Neural crest cell (in vitro differentiated cells): ENCODE results near the gene ATP11A. TPM values are rescaled to one million over a fixed set of nuclear protein-coding genes. Genes with fewer than 3 reads are reported as not detected.

Experiments
- DNase-seq: peaks from one replicate; pipeline ENCODE4 v3.0.0; 2021; ENCODE audit warnings: low read depth, mixed read lengths, low spot score
- H3K27ac Mint-ChIP-seq: one replicate; pipeline ENCODE4 v1.8.0; 2021; ENCODE audit warnings: mild to moderate bottlenecking, mixed read lengths; ENCODE audit not compliant: unreplicated experiment
- H3K27me3 Mint-ChIP-seq: 2 replicates; pipeline ENCODE4 v1.8.0; 2021; ENCODE audit warnings: low read depth, mild to moderate bottlenecking, mixed read lengths
- H3K36me3 Mint-ChIP-seq: 2 replicates; pipeline ENCODE4 v1.8.0; 2021; ENCODE audit warnings: low read depth, mild to moderate bottlenecking, mixed read lengths
- H3K4me1 Mint-ChIP-seq: 2 replicates; pipeline ENCODE4 v1.8.0; 2021; ENCODE audit warnings: mixed read lengths
- H3K4me3 Mint-ChIP-seq: one replicate; pipeline ENCODE4 v1.8.0; 2021; ENCODE audit warnings: mild to moderate bottlenecking, mixed read lengths
- H3K9me3 Mint-ChIP-seq: 2 replicates; pipeline ENCODE4 v1.8.0; 2021; ENCODE audit warnings: mixed read lengths
- total RNA-seq: library from RNA; stranded (reverse); gene quantifications from 2 replicates; pipeline ENCODE4 v1.2.1, GENCODE V29; 2021
- TF ChIP-seq, protein P1 (sequence below): fragments of 200-600 bp; sonication (generic); conservative IDR thresholded peaks from 2 replicates; pipeline ENCODE4 v1.5.0; 2021; ENCODE audit warnings: antibody characterized with exemption, mild to moderate bottlenecking

The ATP11A gene
- total RNA-seq, 1 donor from 2014 or later: 97.4 TPM

DNA sequence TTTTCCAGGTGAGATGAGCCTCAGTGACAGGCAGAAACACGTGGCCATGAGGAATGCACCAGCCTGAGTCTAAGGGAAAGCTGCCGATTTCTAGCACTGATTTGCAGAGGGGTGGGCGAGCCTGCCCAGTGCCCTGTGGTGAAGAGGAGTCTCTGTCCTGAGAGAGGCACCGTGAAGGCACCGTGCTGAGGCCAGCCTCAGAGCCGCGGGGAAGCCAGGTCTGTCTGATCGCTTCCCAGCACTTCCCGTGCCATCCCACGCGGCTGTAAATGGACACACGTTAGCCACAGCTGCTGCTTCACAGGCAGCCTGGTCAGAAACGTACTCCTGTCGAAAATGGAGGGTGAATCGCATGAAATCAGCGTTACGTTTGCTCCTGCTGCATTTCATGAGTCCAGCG is 79.8 kb downstream of the ATP11A start:
- DNase-seq: no peak
- H3K27me3 Mint-ChIP-seq: no peaks in the 10 kb centered on the region
- peak overlapping the region; percentile 57 for H3K27ac Mint-ChIP-seq
- H3K4me1 Mint-ChIP-seq: peaks cover 26% of the 10 kb centered on the region
- no peak overlapping the region for H3K4me3 Mint-ChIP-seq
- H3K36me3 Mint-ChIP-seq: no peaks in the 10 kb centered on the region
- H3K9me3 Mint-ChIP-seq: no peaks in the 10 kb centered on the region
- TF ChIP-seq, protein P1, sequence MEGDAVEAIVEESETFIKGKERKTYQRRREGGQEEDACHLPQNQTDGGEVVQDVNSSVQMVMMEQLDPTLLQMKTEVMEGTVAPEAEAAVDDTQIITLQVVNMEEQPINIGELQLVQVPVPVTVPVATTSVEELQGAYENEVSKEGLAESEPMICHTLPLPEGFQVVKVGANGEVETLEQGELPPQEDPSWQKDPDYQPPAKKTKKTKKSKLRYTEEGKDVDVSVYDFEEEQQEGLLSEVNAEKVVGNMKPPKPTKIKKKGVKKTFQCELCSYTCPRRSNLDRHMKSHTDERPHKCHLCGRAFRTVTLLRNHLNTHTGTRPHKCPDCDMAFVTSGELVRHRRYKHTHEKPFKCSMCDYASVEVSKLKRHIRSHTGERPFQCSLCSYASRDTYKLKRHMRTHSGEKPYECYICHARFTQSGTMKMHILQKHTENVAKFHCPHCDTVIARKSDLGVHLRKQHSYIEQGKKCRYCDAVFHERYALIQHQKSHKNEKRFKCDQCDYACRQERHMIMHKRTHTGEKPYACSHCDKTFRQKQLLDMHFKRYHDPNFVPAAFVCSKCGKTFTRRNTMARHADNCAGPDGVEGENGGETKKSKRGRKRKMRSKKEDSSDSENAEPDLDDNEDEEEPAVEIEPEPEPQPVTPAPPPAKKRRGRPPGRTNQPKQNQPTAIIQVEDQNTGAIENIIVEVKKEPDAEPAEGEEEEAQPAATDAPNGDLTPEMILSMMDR: no peak

DNA sequence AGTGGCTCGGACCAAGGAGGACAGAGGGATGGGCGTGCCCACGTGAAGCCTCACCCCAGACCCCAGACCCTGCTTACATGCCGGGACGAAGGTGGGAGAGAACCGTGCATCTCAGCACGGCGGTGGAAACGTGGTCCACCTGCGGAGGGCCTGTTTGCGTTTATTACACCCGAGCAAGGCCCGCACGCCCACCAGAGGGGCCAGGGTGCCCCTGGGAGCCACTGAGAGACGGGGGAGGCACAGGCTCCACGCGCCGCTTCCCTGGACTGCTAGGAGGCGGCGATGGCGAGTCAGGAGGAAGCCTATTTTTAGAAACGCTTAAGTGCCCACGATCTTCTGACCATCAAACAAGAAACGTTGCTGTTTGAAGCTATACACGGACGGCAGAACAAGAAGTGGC is 80.7 kb downstream of the ATP11A start:
- Mint-ChIP-seq H3K4me1 (peaks cover 30% of the 10 kb centered on the region), H3K27me3 (no peaks in the 10 kb centered on the region), H3K9me3 (no peaks in the 10 kb centered on the region), H3K4me3 (no peak overlapping the region), H3K27ac (no peak overlapping the region), H3K36me3 (no peaks in the 10 kb centered on the region)
- DNase-seq: no peak
- TF ChIP-seq, protein P1: no peak

DNA sequence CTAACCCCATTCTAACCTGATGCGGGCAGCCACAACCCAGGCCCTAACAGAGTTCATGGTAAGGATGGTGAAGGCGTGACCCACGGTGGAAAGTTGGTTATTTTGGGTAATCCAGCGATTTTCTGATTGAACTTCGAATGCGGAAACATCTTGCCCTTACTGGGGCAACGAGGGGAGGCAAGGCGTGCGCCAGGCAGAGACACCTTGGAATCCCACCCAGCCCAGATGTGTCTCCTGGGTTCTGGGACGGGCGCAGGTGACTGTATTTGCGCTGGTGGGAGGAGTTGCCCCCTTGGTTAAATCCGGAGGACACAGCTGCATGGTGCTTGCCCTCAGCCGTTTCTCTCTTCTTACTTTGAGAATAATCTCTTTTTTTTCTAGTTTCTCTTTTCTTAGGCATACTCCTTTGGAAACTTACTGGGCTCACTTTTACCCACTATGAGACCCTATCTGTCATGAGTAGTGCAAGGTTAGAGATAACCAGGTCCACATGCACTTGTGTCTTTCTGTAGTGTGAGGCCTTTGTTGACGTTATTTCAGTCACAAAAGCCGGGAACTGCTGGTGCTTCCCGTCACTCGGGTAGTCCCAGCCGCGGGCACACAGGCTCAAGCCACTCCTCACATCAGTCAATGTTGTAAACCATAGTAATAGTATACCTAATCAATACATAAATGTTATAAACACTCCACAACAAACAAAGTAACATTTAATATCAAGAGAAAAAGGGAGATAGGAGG is 81.5 kb downstream of the ATP11A start:
- Mint-ChIP-seq H3K4me1 (peaks cover 26% of the 10 kb centered on the region), H3K27me3 (no peaks in the 10 kb centered on the region), H3K4me3 (no peak overlapping the region), H3K9me3 (no peaks in the 10 kb centered on the region), H3K36me3 (no peaks in the 10 kb centered on the region), H3K27ac (peak overlapping the region; percentile 93)
- no peak for DNase-seq
- TF ChIP-seq, protein P1: no peak

DNA sequence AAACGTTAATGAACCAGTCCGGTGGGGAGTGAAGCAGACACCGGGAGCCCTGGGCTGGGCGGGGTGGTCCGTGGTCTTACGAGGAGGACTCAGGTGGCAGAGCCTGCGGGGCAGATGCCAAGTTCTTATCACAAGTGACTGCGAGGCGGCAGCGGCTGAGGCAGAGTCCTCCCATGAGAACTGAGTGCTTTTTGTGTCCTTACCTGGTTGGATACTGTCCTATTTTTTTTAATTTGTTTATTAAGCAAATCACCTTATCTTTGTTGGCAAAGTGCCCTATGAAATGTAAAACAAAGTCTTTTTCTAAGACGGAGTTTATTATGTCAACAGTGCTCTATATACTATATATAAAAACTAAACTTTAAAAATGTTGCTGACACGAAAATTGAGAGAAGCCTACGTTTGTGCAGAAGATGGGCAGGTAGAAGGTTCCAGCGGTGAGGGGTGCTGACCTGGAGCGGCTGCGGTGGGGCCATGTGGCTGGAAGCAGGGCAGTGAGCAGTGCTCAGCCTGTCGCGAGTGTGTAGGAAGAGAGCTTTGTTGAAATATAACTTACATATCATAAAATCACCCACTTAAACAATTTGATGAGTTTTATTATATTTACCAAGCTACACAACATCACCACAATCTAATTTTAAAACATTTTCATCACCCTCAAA is 82.2 kb downstream of the ATP11A start:
- no peak for DNase-seq
- TF ChIP-seq, protein P1: no peak
- Mint-ChIP-seq H3K9me3 (no peaks in the 10 kb centered on the region), H3K27ac (peak overlapping the region; percentile 5), H3K27me3 (no peaks in the 10 kb centered on the region), H3K4me3 (no peak overlapping the region), H3K36me3 (no peaks in the 10 kb centered on the region), H3K4me1 (peaks cover 27% of the 10 kb centered on the region)

DNA sequence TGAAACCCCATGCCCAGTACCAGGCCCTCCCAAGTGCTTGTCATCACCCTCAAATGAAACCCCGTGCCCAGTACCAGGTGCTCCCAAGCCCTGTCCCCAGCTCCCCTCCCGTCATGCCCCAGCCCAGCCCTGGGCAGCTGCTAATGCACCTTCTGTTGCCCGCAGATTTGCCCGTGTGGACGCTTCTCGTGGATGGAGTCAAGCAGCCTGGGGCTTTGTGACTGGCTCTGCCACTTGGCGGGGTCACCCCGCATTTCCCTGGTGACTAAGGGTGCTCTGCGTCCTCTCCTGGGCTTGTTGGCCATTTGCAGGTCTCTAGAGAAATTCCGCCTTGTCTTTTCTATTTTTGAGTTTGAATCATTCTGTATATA is 82.7 kb downstream of the ATP11A start:
- no peaks in the 10 kb centered on the region for H3K36me3 Mint-ChIP-seq

More for the DNA sequence above, 82.7 kb downstream of the ATP11A start:
- no peak for DNase-seq
- Mint-ChIP-seq H3K27ac (no peak overlapping the region), H3K4me3 (no peak overlapping the region), H3K27me3 (no peaks in the 10 kb centered on the region), H3K4me1 (peaks cover 27% of the 10 kb centered on the region), H3K9me3 (no peaks in the 10 kb centered on the region)
- TF ChIP-seq, protein P1: no peak
